ENCODE data around the gene JPT1. TPM values are rescaled to one million over a fixed set of nuclear protein-coding genes. Genes with fewer than 3 reads are reported as not detected.
"Not testable (repeated sequence)": the region's sequence is repeated elsewhere in the genome, so short reads cannot be mapped to it uniquely, and the experiment has no call there.

The JPT1 gene
- total RNA-seq, 1 experiment from 2014 or later = 479 TPM

- H3K4me1 Mint-ChIP-seq (ENCODE audit: low read depth, unreplicated experiment) = no peaks in the 10 kb centered on the region
- H3K27me3 Mint-ChIP-seq (ENCODE audit: unreplicated experiment) = no peaks in the 10 kb centered on the region
- TF ChIP-seq CTCF (IDR thresholded peaks at IDR 0.05; ENCODE audit: unreplicated experiment) = no peak
- CTCF ChIA-PET = no interaction called here
- DNase-seq = no peak
- no peak overlapping the region for H3K4me3 Mint-ChIP-seq (ENCODE audit: low read depth, unreplicated experiment)
- H3K36me3 Mint-ChIP-seq (ENCODE audit: insufficient read depth, unreplicated experiment) = peaks cover 80% of the 10 kb centered on the region
- H3K9me3 Mint-ChIP-seq (ENCODE audit: low read depth, unreplicated experiment) = no peaks in the 10 kb centered on the region
- BruUV-seq (replicated peaks) = no TSS peak
- no peak overlapping the region for H3K27ac Mint-ChIP-seq (ENCODE audit: unreplicated experiment)
- intact Hi-C loops (cut with micrococcal nuclease; ENCODE audit: unreplicated experiment) = loop anchor here (5.0 kb wide), 1 partner anchor 63 kb away; no protein-coding TSS in a partner anchor
Measured at GRCh38 chr17:75174996-75175395, 20.7 kb upstream of the JPT1 start.

DNA sequence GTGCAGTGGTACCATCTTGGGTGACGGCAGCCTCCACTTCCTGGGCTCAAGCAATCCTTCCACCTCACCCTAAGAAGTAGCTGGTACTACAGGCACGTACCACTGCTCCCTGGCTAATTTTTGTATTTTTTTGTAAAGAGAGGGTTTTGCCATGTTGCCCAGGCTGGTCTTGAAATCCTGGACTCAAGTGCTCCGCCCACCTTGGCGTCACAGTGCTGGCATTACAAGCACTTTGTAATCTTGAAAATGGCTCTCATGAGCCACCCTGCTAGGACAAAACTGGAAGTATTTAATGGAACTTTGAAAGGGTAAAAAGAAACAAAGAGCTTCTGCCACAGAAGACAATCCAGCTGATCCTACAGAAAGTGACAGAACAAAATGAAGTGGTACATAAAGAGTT is 19.2 kb upstream of the JPT1 start:
- no peak for TF ChIP-seq CTCF (IDR thresholded peaks at IDR 0.05; ENCODE audit: unreplicated experiment)
- DNase-seq = no peak
- no peak overlapping the region for H3K27ac Mint-ChIP-seq (ENCODE audit: unreplicated experiment)
- no peaks in the 10 kb centered on the region for H3K4me1 Mint-ChIP-seq (ENCODE audit: low read depth, unreplicated experiment)
- H3K9me3 Mint-ChIP-seq (ENCODE audit: low read depth, unreplicated experiment) = no peaks in the 10 kb centered on the region
- H3K27me3 Mint-ChIP-seq (ENCODE audit: unreplicated experiment) = no peaks in the 10 kb centered on the region
- no peak overlapping the region for H3K4me3 Mint-ChIP-seq (ENCODE audit: low read depth, unreplicated experiment)
- intact Hi-C loops (cut with micrococcal nuclease; ENCODE audit: unreplicated experiment) = loop anchor here (5.0 kb wide), 1 partner anchor 61 kb away; no protein-coding TSS in a partner anchor
- no TSS peak for BruUV-seq (replicated peaks)
- CTCF ChIA-PET = interaction anchor here (0.7 kb wide), 2 partner anchors 64 to 207 kb away, joined by 3 to 6 read pairs; no protein-coding TSS in a partner anchor
- peaks cover 75% of the 10 kb centered on the region for H3K36me3 Mint-ChIP-seq (ENCODE audit: insufficient read depth, unreplicated experiment)

DNA sequence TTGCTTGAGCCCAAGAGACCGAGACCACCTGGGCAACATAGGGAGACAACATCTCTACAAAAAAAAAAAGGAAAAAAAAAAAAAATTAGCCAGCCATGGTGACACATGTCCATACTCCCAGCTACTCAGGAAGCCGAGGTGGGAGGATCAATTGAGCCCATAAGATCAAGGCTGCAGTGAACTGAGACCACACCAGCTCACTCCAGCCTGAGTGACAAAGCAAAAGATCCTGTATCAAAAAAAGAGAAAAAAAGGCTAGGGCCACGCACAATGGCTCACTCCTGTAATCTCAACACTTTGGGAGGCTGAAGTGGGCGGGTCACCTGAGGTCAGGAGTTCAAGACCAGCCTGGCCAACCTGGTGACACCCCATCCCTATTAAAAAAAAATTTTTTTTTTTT is 14.7 kb upstream of the JPT1 start:
- BruUV-seq (replicated peaks) = no TSS peak
- CTCF ChIA-PET = interaction anchor here (0.7 kb wide), 1 partner anchor 98 kb away, joined by 6 read pairs; no protein-coding TSS in a partner anchor
- no peak for DNase-seq
- Mint-ChIP-seq H3K27ac (ENCODE audit: unreplicated experiment) (no peak overlapping the region), H3K27me3 (ENCODE audit: unreplicated experiment) (no peaks in the 10 kb centered on the region), H3K4me3 (ENCODE audit: low read depth, unreplicated experiment) (no peak overlapping the region), H3K36me3 (ENCODE audit: insufficient read depth, unreplicated experiment) (peaks cover 67% of the 10 kb centered on the region), H3K9me3 (ENCODE audit: low read depth, unreplicated experiment) (no peaks in the 10 kb centered on the region), H3K4me1 (ENCODE audit: low read depth, unreplicated experiment) (no peaks in the 10 kb centered on the region)
- TF ChIP-seq CTCF (IDR thresholded peaks at IDR 0.05; ENCODE audit: unreplicated experiment) = no peak
- intact Hi-C loops (cut with micrococcal nuclease; ENCODE audit: unreplicated experiment) = no loop called here

- H3K27me3 Mint-ChIP-seq (ENCODE audit: unreplicated experiment); DNase-seq; H3K27ac Mint-ChIP-seq (ENCODE audit: unreplicated experiment); intact Hi-C loops (cut with micrococcal nuclease; ENCODE audit: unreplicated experiment); BruUV-seq (replicated peaks); H3K4me3 Mint-ChIP-seq (ENCODE audit: low read depth, unreplicated experiment); H3K9me3 Mint-ChIP-seq (ENCODE audit: low read depth, unreplicated experiment): not testable (repeated sequence)
- Mint-ChIP-seq H3K4me1 (ENCODE audit: low read depth, unreplicated experiment) (peaks cover 10% of the 10 kb centered on the region), H3K36me3 (ENCODE audit: insufficient read depth, unreplicated experiment) (peaks cover 44% of the 10 kb centered on the region)
- CTCF ChIA-PET = interaction anchor here (0.6 kb wide), 1 partner anchor 20 kb away, joined by 3 read pairs; no protein-coding TSS in a partner anchor
Measured at GRCh38 chr17:75164606-75165005, 10.3 kb upstream of the JPT1 start.

GRCh38 chr17:75163074-75163473 is 8.8 kb upstream of the JPT1 start:
- Mint-ChIP-seq H3K4me3 (ENCODE audit: low read depth, unreplicated experiment) (no peak overlapping the region), H3K36me3 (ENCODE audit: insufficient read depth, unreplicated experiment) (peaks cover 39% of the 10 kb centered on the region), H3K9me3 (ENCODE audit: low read depth, unreplicated experiment) (no peaks in the 10 kb centered on the region), H3K27me3 (ENCODE audit: unreplicated experiment) (no peaks in the 10 kb centered on the region), H3K27ac (ENCODE audit: unreplicated experiment) (no peak overlapping the region), H3K4me1 (ENCODE audit: low read depth, unreplicated experiment) (peaks cover 17% of the 10 kb centered on the region)
- no TSS peak for BruUV-seq (replicated peaks)
- intact Hi-C loops (cut with micrococcal nuclease; ENCODE audit: unreplicated experiment) = no loop called here
- CTCF ChIA-PET = no interaction called here
- no peak for DNase-seq
- no peak for TF ChIP-seq CTCF (IDR thresholded peaks at IDR 0.05; ENCODE audit: unreplicated experiment)
